AG08396 (cell line): Measurements from ENCODE around the gene EEF1A2.
"Not testable (repeated sequence)": the region's sequence is repeated elsewhere in the genome, so short reads cannot be mapped to it uniquely, and the experiment has no call there.

Experiments
- DNase-seq: peaks from one replicate; pipeline ENCODE4 v3.0.0; 2012; ENCODE audit warnings: low spot score, mixed read lengths

EEF1A2 gene

DNA sequence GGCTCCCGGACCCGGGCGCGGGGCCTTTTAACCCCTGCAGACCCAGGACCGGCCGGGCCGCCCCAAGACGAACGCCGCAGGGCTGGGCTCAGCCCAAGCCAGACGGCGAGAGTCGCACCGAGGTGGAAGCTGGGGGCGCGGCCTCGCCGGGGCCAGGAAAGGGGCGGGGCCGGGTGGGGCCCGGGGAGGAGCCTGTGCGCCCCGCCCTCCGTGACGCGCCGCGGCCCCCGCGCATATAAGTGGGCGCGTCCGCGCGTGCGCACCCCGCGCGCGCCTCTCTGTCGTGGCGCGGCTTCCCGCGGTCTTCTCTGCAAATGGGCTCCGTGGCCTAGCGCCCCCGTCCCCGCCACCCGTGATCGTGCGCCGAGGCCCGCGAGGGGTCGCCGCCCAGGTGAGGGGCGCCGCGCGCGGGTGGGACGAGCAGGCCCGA lies 21.6 kb upstream of the EEF1A2 start, which contains the start of gene PPDPF:
TSS of gene PPDPF (plus strand) at position 262 of the 430 bp plus-strand sequence. CDS start 544 bp downstream, outside the sequence.
- DNase-seq, result peak; percentile 100

DNA sequence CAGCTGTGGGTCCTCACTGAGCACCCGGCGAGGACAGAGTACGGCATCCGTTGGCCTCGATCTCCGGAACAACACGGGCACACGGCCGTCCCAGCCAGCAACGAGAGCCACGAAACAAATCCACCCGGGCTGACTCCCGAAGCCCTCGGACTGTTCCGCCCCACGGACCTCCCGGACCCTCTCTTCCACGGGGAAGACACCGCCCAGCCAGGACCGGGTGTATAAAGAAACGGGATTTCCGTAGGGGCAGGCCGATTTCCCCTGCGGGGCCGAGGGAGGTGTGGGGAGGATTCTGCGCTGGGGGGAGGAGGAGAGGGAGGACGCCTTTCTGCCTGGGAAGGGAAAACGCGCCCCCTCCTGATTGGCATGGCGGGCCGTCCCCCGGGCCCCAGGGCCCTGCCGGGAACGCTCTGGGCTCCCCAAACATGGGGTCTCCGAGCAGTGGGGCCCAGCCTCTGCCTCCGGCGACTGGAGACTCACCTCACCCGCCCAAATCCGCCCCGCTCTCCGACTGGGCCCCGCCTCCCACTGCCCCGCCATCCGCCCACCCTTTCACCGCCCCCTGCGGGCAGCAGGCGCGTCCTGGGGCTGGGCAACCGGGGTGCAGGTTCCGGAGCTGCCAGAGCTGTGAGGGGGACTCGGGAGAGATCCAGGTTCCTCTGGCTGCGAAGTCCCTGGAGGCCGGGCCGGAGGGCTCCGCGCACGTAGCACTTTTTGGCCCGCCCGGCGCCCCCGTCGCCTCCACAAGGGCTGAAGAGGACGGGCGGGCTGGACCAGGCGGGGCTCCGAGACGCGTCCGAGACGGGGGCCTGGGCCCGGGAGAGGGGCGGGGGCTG lies 21.0 kb upstream of the EEF1A2 start:
- DNase-seq, result peak; percentile 76

DNA sequence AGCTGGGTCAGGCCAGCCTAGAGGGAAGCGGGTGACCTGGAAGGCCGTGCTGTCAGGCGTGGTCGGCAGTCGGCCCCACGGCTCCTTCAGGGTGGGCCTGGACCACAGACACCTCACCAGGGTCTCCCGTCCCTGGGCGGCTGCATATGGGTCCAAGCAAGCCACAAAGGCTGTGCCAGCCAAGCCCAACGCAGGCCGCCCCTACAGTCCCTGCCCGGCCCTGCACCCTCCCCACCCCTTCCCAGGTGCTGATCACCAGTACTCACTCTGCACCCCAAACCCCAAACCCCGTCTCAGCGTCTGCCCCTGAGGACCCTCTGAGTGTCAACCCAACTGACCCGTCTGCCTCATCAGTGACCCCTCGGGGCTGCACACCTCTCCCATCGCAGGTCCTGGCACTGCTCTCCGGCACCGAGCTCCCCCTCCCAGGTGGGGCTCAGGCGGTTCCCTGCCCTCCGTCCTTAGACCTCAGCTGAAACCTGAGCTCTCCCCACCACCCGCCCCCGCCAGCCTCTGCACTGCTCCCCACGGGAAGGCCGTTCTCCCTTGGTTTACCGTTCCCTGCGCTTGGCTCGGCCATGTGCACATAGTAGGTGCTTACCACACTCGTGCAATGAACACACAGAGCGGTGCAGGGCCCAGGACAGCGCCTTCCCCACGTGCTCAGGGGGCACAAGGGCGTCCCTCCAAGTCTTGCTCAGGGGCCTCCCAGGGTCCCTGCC lies 20.2 kb upstream of the EEF1A2 start:
- DNase-seq, result no peak

DNA sequence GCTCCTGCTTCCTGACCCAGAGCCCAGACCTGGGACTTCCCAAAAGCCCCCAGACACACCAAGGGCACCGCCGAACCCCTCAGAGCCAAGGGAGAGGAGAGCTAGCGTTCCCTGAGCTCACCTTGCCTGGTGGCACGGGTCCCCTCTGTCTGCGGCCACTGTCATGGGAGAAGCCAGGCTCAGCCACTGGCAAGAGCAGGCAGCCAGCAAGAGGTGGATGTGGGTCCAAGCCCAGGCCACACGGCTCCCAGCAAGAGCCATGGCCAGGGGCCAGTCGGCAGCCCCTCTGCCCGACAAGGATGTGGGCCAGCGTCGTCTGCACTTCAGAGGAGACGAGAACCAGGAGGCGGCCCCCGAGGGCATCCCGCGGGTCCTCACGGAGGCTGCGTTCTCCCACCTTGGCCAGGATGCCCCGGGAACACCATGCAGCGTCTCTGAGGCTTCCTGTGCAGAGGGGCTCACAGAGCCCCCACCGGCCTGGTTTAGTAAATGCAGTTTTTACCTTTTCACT lies 19.5 kb upstream of the EEF1A2 start:
- DNase-seq, result no peak

DNA sequence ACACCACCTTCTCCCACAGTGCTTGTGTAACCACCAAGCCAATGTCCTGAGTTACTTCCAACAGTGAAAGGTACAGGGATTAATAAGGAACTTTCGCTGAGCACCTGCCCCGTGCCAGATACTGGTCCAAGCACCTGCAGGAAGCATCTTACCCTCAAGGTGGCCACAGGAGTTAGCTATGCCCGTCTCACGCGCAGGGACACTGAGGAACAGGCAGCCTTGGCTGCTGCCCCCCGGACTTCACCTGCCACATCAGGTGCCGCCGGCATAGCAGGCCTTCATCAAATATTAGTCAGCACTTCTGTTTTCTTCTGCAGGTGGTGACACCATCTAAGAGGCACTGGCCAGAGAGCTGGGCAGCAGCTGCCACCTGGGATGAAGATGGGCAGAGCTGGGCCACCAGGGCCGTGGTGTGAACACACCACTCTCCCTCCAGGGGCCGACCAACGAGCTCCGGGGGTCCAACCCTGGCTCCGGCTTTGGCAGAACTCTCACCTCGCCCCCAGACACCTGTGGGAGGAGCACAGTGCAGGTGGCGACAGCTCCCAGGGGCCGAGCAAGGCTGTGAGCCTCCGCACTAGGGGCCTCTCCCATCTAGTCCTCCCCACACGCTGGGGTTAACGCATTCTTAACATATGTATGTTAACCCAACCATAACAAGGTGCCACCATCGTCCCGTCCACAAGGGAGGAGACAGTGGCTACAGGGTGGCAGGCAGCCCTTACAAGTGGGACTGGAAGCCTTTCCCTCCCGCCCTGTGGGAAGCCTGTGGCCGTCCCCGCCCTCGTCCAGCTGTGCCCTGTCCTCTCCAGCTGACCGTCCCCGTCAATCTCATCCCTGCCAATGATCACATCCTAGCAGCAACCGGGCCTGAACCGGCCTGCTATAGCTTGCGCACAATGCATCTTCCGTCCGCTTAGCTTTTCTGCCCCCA lies 18.8 kb upstream of the EEF1A2 start:
- no peak for DNase-seq

DNA sequence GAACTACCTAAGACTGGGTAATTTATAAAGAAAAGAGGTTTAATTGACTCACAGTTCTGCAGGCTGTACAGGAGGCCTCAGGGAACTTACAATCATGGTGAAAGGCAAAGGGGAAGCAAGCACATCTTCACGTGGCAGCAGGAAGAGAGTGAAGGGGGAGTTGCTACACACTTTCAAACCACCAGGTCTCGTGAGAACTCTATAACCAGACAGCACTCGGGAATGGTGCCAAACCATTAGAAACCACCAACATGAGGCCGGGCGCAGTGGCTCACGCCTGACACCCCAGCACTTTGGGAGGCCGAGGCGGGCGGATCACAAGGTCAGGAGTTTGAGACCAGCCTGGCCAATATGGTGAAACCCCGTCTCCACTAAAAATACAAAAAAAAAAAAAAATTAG lies 15.6 kb upstream of the EEF1A2 start:
- not testable (repeated sequence) for DNase-seq

DNA sequence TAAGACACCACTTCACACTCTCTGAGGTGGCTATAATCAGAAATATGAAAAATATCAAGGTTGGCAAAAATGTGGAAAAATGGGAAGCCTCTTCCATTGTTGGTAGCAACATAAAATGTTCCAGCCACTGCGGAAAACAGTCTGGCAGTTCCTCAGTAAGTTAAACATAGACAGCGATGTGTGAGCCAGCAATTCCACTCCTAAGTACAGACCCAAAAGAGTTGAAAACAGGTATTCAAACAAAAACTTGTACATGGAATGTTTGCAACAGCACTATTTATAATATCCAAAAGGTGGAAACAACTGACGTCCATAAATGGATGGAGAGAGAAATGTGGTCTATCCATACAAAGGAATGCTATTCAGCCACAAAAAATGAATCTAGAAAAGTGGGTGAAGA lies 14.3 kb upstream of the EEF1A2 start:
- no peak for DNase-seq

DNA sequence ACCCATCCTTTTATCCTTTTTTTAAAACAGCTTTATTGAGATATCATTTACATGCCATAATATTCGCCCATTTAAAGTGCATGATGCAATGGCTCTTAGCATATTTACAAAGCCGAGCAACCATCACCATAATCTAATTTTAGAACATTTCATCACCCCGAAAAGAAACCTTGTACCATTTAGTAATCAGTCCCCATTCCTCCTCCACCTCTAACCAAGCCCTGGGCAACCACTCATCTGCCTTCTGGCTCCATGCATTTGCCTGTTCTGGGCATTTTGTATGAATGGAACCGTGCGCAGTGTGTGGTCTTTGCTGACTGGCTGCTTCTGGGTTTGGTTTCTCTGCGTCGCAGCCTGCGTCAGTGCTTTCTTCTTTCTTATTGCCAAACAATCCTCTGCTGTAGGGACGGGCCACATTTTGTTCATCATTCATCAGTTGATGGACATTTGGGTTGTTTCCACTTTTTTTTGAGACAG lies 10.2 kb upstream of the EEF1A2 start:
- DNase-seq, result no peak

DNA sequence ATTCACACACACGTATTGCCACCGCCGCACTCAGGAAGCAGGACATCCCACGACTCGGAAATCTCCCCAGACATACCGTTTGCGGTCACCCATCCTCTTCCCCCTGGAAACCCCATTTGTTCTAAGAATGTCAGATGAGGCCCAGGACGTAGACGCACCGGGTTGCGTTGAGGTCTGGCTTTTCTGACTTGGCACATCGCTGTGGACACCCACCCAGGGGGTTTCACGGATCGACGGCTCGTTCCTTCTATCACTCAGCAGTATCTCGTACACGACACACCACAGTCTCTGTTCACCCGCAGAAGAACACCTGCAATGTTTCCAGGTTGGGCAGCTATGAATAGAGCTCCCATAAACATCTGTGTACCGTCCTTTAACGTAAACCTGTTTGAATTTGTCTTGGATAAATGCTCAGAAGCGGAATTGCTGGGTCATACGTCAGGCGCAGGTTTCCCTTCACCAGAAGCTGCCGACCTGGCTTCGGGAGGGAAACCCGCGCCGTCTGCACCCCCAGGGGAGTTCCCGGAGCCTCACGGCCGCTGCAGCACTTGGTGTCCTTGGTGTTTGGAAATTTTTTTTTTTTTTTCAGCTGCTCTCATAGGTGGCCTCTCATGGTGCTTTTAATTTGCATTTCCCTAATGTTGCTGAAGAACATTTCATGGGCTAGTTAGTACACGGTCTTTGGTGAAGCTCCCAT lies 9.3 kb upstream of the EEF1A2 start:
- no peak for DNase-seq

DNA sequence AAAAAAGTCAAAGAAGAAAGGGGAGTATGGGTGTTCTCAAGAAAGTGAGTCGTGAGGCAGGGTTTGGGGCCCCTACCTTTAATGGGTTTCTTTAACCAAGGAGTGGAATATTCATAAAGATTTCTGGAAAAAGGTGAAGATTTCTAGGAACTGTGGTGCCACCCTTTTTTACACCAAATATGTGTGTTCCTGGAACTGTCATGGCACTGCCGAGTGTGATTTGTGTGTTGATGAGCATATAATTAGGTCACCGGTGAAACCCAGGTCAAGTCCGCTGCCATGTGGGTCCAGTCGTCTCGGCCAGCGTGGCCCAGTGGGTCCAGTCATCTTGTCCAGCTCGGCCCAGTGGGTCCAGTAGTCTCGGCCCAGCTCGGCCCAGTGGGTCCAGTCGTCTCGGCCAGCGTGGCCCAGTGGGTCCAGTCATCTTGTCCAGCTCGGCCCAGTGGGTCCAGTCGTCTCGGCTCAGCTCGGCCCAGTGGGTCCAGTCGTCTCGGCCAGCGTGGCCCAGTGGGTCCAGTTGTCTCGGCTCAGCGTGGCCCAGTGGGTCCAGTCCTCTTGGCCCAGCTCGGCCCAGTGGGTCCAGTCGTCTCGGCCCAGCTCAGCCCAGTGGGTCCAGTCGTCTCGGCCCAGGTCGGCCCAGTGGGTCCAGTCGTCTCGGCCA lies 8.3 kb upstream of the EEF1A2 start:
- no peak for DNase-seq

DNA sequence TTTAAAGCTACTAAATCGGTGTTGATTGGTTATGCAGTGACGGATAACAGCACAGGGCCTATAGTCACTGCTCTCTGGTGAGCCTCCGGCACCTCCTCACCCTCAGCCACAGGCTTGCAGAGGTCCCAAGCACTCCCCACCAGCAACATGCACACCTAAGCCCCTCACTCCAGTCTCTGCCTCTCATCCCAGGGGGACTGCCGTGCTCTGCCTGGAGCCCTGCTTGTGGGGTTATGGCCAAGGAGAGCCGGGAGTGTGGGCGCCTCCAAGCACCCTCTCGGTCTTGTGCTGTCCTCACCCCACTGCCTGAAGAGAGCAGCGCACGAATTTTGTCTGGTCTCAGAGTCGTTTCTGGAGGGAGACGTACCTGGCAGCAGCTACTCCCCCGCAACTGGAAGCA lies 6.8 kb upstream of the EEF1A2 start:
- no peak for DNase-seq

DNA sequence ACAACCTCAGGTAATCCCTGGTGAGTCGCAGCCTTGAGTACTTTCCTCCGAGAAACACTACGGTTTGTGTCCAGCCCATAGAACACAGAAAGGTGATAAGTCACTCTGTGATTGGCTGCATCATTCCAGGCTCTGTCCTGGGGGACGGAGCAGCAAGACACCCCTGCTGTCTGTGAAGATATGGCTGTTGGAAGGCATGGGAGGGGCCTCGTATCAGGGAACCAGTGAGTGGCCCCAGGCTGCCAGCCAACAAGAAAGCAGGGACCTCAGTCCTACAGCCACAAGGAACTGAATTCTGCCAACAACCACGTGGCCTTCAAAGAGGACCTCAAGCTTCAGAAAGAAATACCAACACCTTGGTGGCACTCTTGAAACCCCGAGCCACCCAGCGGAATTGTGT lies 6.4 kb upstream of the EEF1A2 start:
- no peak for DNase-seq

DNA sequence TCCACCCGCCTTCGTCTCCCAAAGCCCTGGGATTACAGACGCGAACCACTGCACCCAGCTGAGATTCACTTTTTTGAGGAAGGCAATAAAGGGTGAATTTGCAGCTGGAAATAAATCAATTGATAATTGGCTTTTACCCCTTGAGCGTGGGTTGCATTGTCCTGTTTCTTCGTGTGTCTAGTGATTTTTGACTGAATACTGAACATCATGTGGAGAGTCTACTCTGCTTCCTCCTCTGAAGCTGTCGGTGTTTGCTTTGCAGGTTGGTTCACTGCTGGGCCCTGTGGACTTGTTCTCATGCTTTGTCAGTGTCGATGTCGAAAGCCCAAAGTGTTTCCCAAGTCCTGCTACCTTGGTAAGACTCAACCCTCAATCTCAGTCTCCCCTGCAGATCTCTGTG lies 5.8 kb upstream of the EEF1A2 start:
- DNase-seq, result no peak

DNA sequence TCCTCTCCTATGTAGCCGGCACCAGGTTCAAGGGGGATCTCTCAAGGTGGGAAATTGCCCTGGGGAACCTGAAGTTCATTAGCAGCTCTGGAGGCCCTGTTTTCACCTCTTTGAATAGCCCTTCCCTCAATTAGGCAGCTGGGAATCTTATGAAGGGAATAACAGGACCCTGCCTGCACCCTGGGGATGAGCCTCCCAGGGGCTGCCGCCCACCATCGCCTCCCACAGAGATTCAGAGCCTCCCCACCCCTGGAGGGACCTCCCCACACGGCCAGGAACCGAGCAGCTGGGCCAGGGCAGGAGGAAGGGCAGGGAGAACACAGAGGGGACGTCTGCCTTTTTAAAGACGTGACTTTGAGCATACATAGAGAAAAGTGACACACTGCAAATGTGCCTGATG lies 4.6 kb upstream of the EEF1A2 start:
- no peak for DNase-seq

DNA sequence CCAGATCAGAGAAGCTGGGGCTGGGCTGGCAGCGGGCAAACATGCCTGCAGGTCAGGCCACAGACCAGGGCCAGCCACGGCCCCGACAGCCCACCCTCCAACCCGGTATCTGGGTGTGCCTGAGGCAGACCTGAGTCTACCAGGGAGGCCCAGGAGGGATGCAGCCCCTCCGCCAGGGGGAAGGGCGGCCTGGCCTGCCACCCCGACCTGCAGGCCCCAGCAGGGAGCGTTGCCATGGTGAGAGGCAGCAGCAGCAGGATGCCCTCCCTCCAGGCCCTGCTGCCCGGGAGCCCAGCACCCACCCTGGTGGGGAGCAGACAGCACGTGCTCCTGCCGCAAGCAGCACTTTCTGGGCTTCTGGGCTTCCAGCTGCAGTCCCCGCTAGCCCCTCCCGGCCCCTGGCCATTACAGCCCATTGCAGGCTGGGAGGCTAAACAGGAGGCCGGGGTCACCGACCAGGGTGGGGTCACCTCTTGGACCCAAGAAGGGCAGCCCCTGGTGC lies 3.8 kb upstream of the EEF1A2 start:
- no peak for DNase-seq

DNA sequence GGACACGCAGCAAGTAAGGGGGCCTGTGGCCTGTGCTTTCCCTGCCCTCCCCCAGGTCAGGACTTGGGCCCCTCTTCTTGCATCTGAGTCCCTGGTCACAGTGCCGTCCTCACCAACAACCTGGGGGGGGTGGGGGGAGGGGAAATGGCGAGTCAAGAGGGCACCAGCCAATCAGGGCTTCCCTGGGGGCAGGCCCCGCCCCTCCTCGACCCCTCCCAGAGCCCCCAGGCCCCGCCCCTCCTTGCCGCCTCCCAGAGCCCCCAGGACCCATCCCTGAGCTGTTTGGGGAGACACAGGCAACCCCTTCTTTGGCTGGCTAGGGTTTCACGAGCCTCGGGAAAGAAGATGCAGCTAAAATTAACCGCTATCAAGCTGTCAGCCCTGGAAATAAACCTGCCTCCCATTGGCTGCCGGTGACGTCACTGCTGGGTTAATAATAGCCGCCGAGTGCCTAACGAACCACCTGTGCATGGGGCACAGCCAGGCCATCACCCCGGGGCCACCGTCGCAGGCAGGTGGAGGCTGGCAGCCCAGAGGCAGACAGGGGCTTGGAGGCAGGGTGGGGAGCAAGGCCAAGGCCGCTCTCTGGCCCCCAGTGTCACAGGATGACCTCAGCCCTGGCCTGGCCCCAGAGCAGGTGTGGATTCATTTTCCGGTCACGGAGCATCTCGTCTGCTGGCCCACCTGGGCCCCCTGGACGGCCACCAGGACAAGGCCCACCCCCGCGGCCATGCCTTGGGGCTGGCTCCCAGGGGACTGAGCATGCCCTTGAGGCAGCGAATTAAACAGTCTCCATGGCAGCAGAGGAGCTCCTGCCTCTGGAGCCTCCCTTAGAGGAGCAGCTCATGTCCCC lies 3.2 kb upstream of the EEF1A2 start:
- no peak for DNase-seq

DNA sequence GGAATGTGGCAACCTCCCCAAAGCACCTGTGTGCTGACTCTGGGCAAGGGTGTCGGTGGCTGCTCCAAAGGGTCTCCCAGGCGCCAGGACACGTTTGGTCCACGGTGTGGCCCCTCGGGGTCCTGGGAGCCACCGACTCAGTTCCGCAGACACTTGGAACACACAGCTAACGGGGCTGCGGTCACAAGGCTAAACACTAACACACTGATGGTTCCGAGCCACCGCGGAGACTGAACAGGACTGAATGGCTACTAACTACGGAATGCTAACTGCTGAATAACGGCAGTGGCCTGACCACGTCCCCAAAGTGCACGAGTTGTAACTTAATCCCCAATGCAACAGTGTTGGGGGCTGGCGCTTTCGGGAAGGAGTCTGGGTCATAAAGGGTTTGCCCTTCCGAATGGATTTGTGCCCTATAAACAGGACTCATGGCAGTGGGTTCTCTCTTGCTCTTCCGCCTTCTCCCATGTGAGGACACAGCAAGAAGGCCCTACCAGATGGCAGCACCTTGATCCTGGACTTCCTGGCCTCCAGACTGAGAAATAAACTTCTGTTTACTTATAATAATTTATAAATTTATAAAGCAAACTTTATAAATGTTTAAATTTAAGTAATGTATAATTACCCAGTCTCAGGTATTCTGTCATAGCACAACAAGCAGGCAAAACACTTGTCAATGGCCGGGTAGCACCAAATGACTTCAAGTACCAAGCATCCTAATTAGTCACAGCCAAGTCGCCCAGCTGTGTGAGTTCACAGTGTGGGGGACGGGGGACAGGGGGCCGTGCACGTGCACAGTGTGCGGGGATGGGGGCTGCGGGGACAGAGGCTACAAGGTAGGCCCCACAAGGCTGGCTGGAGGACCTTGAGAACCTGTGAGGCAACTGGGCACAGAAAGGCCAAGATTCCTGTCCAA lies 2.3 kb upstream of the EEF1A2 start:
- no peak for DNase-seq

DNA sequence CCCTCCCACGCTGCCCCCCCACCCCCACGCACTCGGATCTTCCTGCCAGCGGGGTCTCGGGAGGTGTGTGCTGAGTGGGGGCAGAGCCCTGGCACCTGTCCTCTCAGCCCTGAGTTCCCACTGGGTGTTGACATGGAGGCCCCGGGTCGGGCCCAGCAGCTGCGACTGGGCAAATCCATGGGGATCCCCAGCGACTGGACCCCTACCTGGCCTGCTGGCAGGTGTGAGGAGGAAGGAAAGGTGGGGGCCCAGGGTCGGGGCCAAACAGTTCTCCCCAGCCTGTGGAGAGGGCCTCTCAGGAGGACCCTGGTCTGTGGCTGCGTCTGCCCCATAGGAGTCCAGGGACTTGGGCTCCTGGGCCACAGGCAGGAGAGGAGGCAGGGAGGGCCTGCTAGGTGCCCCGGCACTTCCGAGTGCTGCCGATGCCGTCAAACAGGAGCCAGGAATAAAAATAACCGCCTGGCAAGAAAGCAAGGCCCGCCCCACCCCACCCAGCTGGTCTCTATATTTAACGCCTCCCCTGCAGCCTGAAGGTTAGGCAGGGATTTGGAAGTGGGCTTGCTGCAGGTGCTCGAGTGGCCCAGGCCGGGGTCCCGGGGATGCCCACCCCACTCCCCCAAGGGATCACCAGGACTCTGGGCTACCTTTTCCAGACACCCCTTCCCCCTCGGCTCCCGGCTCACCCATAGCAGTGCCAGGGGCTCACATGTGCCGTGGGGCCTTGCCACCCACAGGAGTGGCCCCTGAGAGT lies 1.4 kb upstream of the EEF1A2 start:
- DNase-seq, result no peak
